ENCODE results near the gene BORCS5. TPM values are rescaled to one million over a fixed set of nuclear protein-coding genes. Genes with fewer than 3 reads are reported as not detected.
A peak's percentile ranks its signal among the peaks of the same experiment; 100 is the strongest.

The BORCS5 gene
- total RNA-seq, 4 donors from 2014 or later, result 14.2 to 45.0 (median 25.6) TPM

DNA sequence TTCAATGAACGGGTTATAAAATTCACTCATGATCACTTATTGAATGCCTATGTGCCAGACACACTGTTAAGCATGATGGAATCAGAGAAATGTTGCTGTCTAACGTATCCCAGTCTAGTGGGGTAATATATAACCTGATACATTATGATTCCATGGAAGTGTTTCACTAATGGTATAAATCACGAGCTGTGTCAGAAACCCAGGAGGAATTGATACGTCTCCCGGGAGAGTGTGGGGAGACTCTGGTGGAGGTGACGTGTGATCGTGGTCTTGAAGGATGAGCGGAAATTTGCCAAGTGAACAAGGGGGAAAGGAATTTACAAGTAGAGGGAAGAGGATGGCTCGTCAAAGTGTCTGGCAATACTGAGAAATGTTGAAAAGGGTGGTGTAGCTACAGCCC lies 33.3 kb upstream of the BORCS5 start:
- Histone ChIP-seq H3K9me3 (no peaks in the 10 kb centered on the region), H3K4me3 (no peak overlapping the region)
- TF ChIP-seq, protein P1, sequence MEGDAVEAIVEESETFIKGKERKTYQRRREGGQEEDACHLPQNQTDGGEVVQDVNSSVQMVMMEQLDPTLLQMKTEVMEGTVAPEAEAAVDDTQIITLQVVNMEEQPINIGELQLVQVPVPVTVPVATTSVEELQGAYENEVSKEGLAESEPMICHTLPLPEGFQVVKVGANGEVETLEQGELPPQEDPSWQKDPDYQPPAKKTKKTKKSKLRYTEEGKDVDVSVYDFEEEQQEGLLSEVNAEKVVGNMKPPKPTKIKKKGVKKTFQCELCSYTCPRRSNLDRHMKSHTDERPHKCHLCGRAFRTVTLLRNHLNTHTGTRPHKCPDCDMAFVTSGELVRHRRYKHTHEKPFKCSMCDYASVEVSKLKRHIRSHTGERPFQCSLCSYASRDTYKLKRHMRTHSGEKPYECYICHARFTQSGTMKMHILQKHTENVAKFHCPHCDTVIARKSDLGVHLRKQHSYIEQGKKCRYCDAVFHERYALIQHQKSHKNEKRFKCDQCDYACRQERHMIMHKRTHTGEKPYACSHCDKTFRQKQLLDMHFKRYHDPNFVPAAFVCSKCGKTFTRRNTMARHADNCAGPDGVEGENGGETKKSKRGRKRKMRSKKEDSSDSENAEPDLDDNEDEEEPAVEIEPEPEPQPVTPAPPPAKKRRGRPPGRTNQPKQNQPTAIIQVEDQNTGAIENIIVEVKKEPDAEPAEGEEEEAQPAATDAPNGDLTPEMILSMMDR (IDR thresholded peaks at IDR 0.05), result no peak
- TF ChIP-seq EP300 (IDR thresholded peaks at IDR 0.05), result no peak
- TF ChIP-seq POLR2A (IDR thresholded peaks at IDR 0.05), result no peak

GRCh38 chr12:12326262-12326661 lies 30.6 kb upstream of the BORCS5 start:
- H3K9me3 ChIP-seq, result no peaks in the 10 kb centered on the region
- WGBS, 2 donors, result 77 to 78% methylated on average over 3 of the region's 3 CpGs
- no peak for DNase-seq (ENCODE audit: low spot score in 2 of 2)

More for the DNA sequence above, 33.3 kb upstream of the BORCS5 start:
- WGBS, 2 donors, result 78 to 86% methylated on average over 9 of the region's 9 CpGs
- no peaks in the 10 kb centered on the region for H3K27me3 ChIP-seq
- no peak for DNase-seq (ENCODE audit: low spot score in 2 of 2)
- H3K36me3 ChIP-seq, result no peaks in the 10 kb centered on the region
- H3K4me1 ChIP-seq, result peaks cover 0 to 15% (median 3%) of the 10 kb centered on the region in 4 donors
- no peak overlapping the region for H3K27ac ChIP-seq

GRCh38 chr12:12327802-12328201 lies 29.1 kb upstream of the BORCS5 start:
- peak overlapping the region in 1 of 4 donors; percentile 8 for H3K27ac ChIP-seq
- TF ChIP-seq POLR2A (IDR thresholded peaks at IDR 0.05), result no peak
- TF ChIP-seq, protein P1 (IDR thresholded peaks at IDR 0.05), result peak; percentile 55 to 76 (median 62)
- WGBS, 2 donors, result 2 to 9% methylated on average over 1 of the region's 1 CpG

More at GRCh38 chr12:12326262-12326661, 30.6 kb upstream of the BORCS5 start:
- no peaks in the 10 kb centered on the region for H3K27me3 ChIP-seq
- TF ChIP-seq POLR2A (IDR thresholded peaks at IDR 0.05), result no peak
- no peak for TF ChIP-seq EP300 (IDR thresholded peaks at IDR 0.05)
- peaks cover 0 to 11% (median 0%) of the 10 kb centered on the region in 3 donors for H3K36me3 ChIP-seq
- no peak overlapping the region for H3K4me3 ChIP-seq
- peaks cover 0 to 10% (median 3%) of the 10 kb centered on the region in 4 donors for H3K4me1 ChIP-seq
- H3K27ac ChIP-seq, result no peak overlapping the region

GRCh38 chr12:12331244-12331771 lies 25.6 kb upstream of the BORCS5 start:
- no peaks in the 10 kb centered on the region for H3K9me3 ChIP-seq
- H3K4me3 ChIP-seq, result no peak overlapping the region
- WGBS, 2 donors, result 81% methylated on average over 7 of the region's 7 CpGs
- no peak for TF ChIP-seq EP300 (IDR thresholded peaks at IDR 0.05)
- H3K36me3 ChIP-seq, result peaks cover 0 to 20% (median 0%) of the 10 kb centered on the region in 3 donors
- H3K4me1 ChIP-seq, result peaks cover 0 to 29% (median 3%) of the 10 kb centered on the region in 4 donors
- H3K27ac ChIP-seq, result no peak overlapping the region
- H3K27me3 ChIP-seq, result no peaks in the 10 kb centered on the region
- no peak for DNase-seq (ENCODE audit: low spot score in 2 of 2)

More at GRCh38 chr12:12327802-12328201, 29.1 kb upstream of the BORCS5 start:
- no peak overlapping the region for H3K4me3 ChIP-seq
- peaks cover 0 to 10% (median 3%) of the 10 kb centered on the region in 4 donors for H3K4me1 ChIP-seq
- peaks cover 0 to 20% (median 0%) of the 10 kb centered on the region in 3 donors for H3K36me3 ChIP-seq
- no peaks in the 10 kb centered on the region for H3K27me3 ChIP-seq
- no peaks in the 10 kb centered on the region for H3K9me3 ChIP-seq
- peak in 1 of 2 donors; percentile 62 for DNase-seq (ENCODE audit: low spot score in 2 of 2)

GRCh38 chr12:12331896-12332295 lies 25.0 kb upstream of the BORCS5 start:
- DNase-seq (ENCODE audit: low spot score in 2 of 2), result no peak
- Histone ChIP-seq H3K4me3 (no peak overlapping the region), H3K9me3 (no peaks in the 10 kb centered on the region), H3K4me1 (peaks cover 0 to 29% (median 3%) of the 10 kb centered on the region in 4 donors), H3K27me3 (no peaks in the 10 kb centered on the region), H3K27ac (no peak overlapping the region), H3K36me3 (peaks cover 0 to 20% (median 0%) of the 10 kb centered on the region in 3 donors)
- TF ChIP-seq EP300 (IDR thresholded peaks at IDR 0.05) (no peak), POLR2A (IDR thresholded peaks at IDR 0.05) (no peak)
- TF ChIP-seq, protein P1 (IDR thresholded peaks at IDR 0.05), result no peak
- 83 to 100% methylated on average over 1 of the region's 1 CpG for WGBS, 2 donors
